Activated CD8-positive, alpha-beta T cell treated with anti-CD3 and anti-CD28 coated beads for 36 hours (primary cell): ENCODE measurements around the gene AMOTL2. TPM values are rescaled to one million over a fixed set of nuclear protein-coding genes. Genes with fewer than 3 reads are reported as not detected.

Experiments used
- ATAC-seq: fragments of 200-7000 bp; cut with Tn5 transposase; one replicate; pipeline ENCODE4 v1.10.0; 2021; ENCODE audit warnings: mild to moderate bottlenecking, moderate library complexity
- CTCF ChIA-PET: fragments of 350-600 bp; sonication (Branson Sonifier 250); formaldehyde crosslinking; loops from one replicate; lab custom pipeline; 2021; ENCODE audit warnings: antibody characterized with exemption; lab: Charles Lee
- POLR2A ChIA-PET: fragments of 350-600 bp; sonication (Branson Sonifier 250); formaldehyde crosslinking; loops from one replicate; lab custom pipeline; 2021; ENCODE audit warnings: antibody characterized with exemption; lab: Charles Lee
- DNase-seq: peaks from one replicate; pipeline ENCODE4 v3.0.0-alpha.2; 2020
- H3K27ac Mint-ChIP-seq: one replicate; pipeline ENCODE4 v1.8.0; 2021; ENCODE audit warnings: mild to moderate bottlenecking, mixed read lengths
- H3K27me3 Mint-ChIP-seq: one replicate; pipeline ENCODE4 v1.8.0; 2021; ENCODE audit warnings: mixed read lengths
- H3K36me3 Mint-ChIP-seq: one replicate; pipeline ENCODE4 v1.8.0; 2021; ENCODE audit warnings: low read depth, mixed read lengths
- H3K4me1 Mint-ChIP-seq: one replicate; pipeline ENCODE4 v1.8.0; 2021; ENCODE audit warnings: low read depth, mixed read lengths
- H3K4me3 Mint-ChIP-seq: one replicate; pipeline ENCODE4 v1.8.0; 2021; ENCODE audit warnings: mild to moderate bottlenecking, moderate library complexity, mixed read lengths
- H3K9me3 Mint-ChIP-seq: one replicate; pipeline ENCODE4 v1.8.0; 2021; ENCODE audit warnings: mixed read lengths
- intact Hi-C: fragments of 100-400 bp; cut with micrococcal nuclease; formaldehyde crosslinking; loops from one replicate; pipeline ENCODE4 v1.10.0; 2022
- total RNA-seq, 2 experiments: library from RNA; stranded (reverse); gene quantifications; one replicate each; pipeline ENCODE4 v1.2.3, GENCODE V29; 2021
- TF ChIP-seq, protein P1 (sequence below): fragments of 200-600 bp; IDR thresholded peaks from one replicate; pipeline ENCODE4 v1.8.0; 2022; ENCODE audit warnings: antibody characterized with exemption, mild to moderate bottlenecking

AMOTL2 gene
- total RNA-seq, 2 experiments from 2014 or later, result not detected

DNA sequence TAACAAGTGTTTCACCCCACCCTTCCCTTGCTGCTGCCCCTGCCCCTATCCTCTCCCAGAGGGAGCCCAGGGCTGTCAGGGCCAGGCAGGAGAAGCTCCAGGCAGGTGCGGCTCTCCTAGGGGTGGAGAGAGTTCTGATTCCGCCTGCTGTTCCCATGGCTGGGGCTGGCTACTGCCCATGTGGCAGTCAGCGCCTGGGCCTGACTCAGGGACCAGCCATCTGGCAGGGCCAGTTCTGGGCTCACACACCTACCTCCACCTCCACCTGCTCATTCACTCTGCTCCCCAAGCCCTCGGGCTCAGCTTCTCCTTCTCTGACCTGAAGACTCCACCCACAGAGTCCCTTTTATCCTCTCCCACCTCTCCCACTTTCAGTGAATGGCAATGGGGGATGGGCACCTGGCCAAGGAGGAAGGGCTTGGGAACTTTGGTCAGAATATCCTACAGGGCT is 23.4 kb downstream of the AMOTL2 start:
- POLR2A ChIA-PET, result interaction anchor here (0.6 kb wide), 1 partner anchor 214 kb away, joined by 3 read pairs; no protein-coding TSS in a partner anchor
- intact Hi-C loops, result no loop called here

DNA sequence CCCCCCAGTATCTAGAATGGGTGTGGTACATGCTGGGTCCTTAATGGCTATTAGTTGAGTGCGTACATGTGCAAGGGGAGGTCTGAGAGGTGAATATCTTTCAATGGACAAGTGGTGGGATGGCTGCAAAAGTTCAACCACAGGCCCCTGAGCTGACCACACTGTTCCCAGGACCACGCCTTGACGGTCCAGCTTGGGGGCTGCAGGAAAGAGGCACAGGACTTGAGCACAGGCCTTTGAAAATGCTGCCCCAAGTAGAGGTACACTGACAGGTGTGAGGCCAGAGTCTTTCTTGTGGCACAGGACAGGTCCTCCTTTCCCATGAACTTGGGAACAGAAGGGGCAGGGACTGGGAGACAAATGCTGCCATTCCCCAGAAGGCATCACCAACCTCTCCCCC is 24.0 kb downstream of the AMOTL2 start:
- no peak overlapping the region for H3K4me3 Mint-ChIP-seq
- H3K9me3 Mint-ChIP-seq, result peaks cover 11% of the 10 kb centered on the region
- no peak for DNase-seq
- H3K4me1 Mint-ChIP-seq, result no peaks in the 10 kb centered on the region
- TF ChIP-seq, protein P1, sequence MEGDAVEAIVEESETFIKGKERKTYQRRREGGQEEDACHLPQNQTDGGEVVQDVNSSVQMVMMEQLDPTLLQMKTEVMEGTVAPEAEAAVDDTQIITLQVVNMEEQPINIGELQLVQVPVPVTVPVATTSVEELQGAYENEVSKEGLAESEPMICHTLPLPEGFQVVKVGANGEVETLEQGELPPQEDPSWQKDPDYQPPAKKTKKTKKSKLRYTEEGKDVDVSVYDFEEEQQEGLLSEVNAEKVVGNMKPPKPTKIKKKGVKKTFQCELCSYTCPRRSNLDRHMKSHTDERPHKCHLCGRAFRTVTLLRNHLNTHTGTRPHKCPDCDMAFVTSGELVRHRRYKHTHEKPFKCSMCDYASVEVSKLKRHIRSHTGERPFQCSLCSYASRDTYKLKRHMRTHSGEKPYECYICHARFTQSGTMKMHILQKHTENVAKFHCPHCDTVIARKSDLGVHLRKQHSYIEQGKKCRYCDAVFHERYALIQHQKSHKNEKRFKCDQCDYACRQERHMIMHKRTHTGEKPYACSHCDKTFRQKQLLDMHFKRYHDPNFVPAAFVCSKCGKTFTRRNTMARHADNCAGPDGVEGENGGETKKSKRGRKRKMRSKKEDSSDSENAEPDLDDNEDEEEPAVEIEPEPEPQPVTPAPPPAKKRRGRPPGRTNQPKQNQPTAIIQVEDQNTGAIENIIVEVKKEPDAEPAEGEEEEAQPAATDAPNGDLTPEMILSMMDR, result no peak
- no peak for ATAC-seq
- no peaks in the 10 kb centered on the region for H3K36me3 Mint-ChIP-seq
- CTCF ChIA-PET, result interaction anchor here (1.3 kb wide), 1 partner anchor 14 kb away, joined by 4 read pairs; no protein-coding TSS in a partner anchor
- POLR2A ChIA-PET, result interaction anchor here (0.6 kb wide), 1 partner anchor 214 kb away, joined by 3 read pairs; no protein-coding TSS in a partner anchor
- H3K27me3 Mint-ChIP-seq, result no peaks in the 10 kb centered on the region
- H3K27ac Mint-ChIP-seq, result no peak overlapping the region
- intact Hi-C loops, result no loop called here

More for the DNA sequence above, 23.4 kb downstream of the AMOTL2 start:
- H3K36me3 Mint-ChIP-seq, result no peaks in the 10 kb centered on the region
- no peaks in the 10 kb centered on the region for H3K4me1 Mint-ChIP-seq
- DNase-seq, result no peak
- ATAC-seq, result no peak
- H3K9me3 Mint-ChIP-seq, result peaks cover 11% of the 10 kb centered on the region
- no peak overlapping the region for H3K27ac Mint-ChIP-seq
- CTCF ChIA-PET, result no interaction called here
- TF ChIP-seq, protein P1, result no peak
- no peak overlapping the region for H3K4me3 Mint-ChIP-seq
- no peaks in the 10 kb centered on the region for H3K27me3 Mint-ChIP-seq

DNA sequence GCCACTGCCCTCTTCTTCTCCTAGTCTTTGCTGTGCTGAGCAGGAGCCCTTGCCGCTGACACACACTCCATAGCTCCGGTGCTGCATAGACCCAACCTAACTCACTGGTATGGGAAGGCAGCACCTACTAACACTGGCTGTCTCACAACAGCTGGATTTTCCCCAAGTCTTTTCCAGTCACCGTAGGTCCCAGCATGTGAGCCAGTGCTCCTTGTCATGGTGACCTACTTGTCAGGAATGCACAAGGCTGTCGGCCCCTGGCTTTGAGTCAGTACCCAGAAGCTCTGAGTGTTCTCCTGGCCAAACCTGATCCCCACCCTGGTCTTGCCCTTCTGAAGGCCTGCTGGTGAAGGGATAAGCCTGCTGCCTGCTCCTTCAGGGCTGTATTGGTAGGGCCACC is 25.7 kb downstream of the AMOTL2 start:
- ATAC-seq (no peak), DNase-seq (no peak)
- Mint-ChIP-seq H3K4me1 (no peaks in the 10 kb centered on the region), H3K9me3 (peaks cover 11% of the 10 kb centered on the region), H3K27me3 (no peaks in the 10 kb centered on the region), H3K27ac (no peak overlapping the region), H3K36me3 (no peaks in the 10 kb centered on the region), H3K4me3 (no peak overlapping the region)
- POLR2A ChIA-PET, result no interaction called here
- CTCF ChIA-PET, result interaction anchor here (1.0 kb wide), 1 partner anchor 125 kb away, joined by 3 read pairs; no protein-coding TSS in a partner anchor
- intact Hi-C loops, result no loop called here
- TF ChIP-seq, protein P1, result no peak

DNA sequence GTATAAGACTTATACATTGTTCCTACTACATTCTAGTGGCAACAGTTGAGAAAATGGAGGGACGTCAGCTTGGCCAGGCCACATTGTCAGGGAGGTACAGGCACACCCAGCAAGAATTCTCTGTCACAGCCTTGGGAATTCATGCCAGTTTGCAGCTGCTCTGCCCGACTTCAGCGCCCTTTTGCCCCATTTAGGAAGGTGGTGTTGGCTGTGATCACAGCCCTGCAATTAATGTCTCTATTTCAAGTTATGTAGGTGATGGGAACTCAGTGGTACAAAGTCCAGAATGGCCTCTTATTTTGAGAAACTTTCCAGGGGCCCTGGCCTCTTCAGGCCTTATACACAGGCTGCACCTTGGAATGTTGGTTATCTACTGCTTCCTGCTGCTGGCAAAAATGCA is 26.7 kb downstream of the AMOTL2 start:
- ChIA-PET POLR2A (no interaction called here), CTCF (interaction anchor here (1.0 to 1.3 kb wide), 2 partner anchors 9 to 126 kb away, joined by 3 read pairs; no protein-coding TSS in a partner anchor)
- TF ChIP-seq, protein P1, result no peak
- Mint-ChIP-seq H3K27ac (no peak overlapping the region), H3K4me1 (no peaks in the 10 kb centered on the region), H3K36me3 (no peaks in the 10 kb centered on the region), H3K4me3 (no peak overlapping the region), H3K27me3 (no peaks in the 10 kb centered on the region), H3K9me3 (peaks cover 11% of the 10 kb centered on the region)
- DNase-seq (no peak), ATAC-seq (no peak)
- intact Hi-C loops, result no loop called here

DNA sequence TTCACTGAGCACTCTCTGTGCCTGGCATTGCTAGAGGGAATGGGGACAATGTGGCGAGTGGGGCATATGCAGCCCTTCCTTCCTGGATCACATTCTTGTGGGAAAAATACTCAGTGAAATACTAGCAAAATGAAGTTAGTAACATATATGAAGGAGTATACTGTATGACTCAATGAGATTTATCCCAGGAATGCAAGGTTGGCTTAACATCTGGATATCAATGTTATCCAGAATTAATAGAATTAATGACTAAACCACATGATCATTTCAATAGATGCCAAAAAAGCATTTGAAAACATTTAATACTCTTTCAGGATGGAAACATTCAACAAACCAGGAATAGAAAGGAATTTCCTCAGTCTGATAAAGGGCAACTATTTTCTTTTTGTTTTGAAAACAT is 27.5 kb downstream of the AMOTL2 start:
- Mint-ChIP-seq H3K9me3 (peaks cover 11% of the 10 kb centered on the region), H3K27ac (no peak overlapping the region), H3K4me1 (no peaks in the 10 kb centered on the region), H3K27me3 (no peaks in the 10 kb centered on the region), H3K4me3 (no peak overlapping the region), H3K36me3 (no peaks in the 10 kb centered on the region)
- no peak for ATAC-seq
- TF ChIP-seq, protein P1, result no peak
- intact Hi-C loops, result no loop called here
- DNase-seq, result no peak
- ChIA-PET CTCF (interaction anchor here (1.0 to 1.3 kb wide), 2 partner anchors 9 to 127 kb away, joined by 3 read pairs; no protein-coding TSS in a partner anchor), POLR2A (no interaction called here)
